PC-9 (cell line): ENCODE data around the gene ARHGAP22. TPM values are rescaled to one million over a fixed set of nuclear protein-coding genes. Genes with fewer than 3 reads are reported as not detected.

Experiments
- BruUV-seq: library from RNA; stranded (reverse); fragments of 400-500 nt; replicated peaks from 2 replicates; lab custom pipeline; 2021; lab: Mats Ljungman, UMichigan
- CTCF ChIA-PET: fragments of 300-600 bp; sonication (Branson Sonifier 250); formaldehyde crosslinking; loops from one replicate; lab custom pipeline; 2022; ENCODE audit warnings: antibody characterized with exemption; lab: Charles Lee
- POLR2A ChIA-PET: fragments of 300-600 bp; sonication (Branson Sonifier 250); formaldehyde crosslinking; loops from one replicate; lab custom pipeline; 2022; ENCODE audit warnings: antibody characterized with exemption; ENCODE audit not compliant: unreplicated experiment; lab: Charles Lee
- DNase-seq, 2 experiments: peaks; one replicate each; pipeline versions ENCODE4 v3.0.0 to v3.0.0-alpha.2; 2015 to 2022; ENCODE audit warnings: mixed read lengths in 1 of 2
- H2AFZ ChIP-seq: fragments of 200-600 bp; sonication (generic); 2 replicates; pipeline ENCODE4 v1.8.1; 2017; ENCODE audit warnings: antibody characterized with exemption
- H3F3A ChIP-seq: fragments of 200-600 bp; sonication (generic); 2 replicates; pipeline ENCODE4 v1.8.1; 2017; ENCODE audit warnings: antibody characterized with exemption, mild to moderate bottlenecking, low read depth; ENCODE audit not compliant: insufficient read depth
- H3K27ac ChIP-seq: fragments of 200-600 bp; sonication (generic); 2 replicates; pipeline ENCODE4 v1.6.1; 2016; ENCODE audit warnings: mixed run types
- H3K27me3 ChIP-seq: fragments of 200-600 bp; sonication (generic); 2 replicates; pipeline ENCODE4 v1.6.1; 2016; ENCODE audit warnings: low read depth, mixed run types; ENCODE audit not compliant: insufficient read depth
- H3K36me3 ChIP-seq: fragments of 200-600 bp; sonication (generic); 2 replicates; pipeline ENCODE4 v1.6.1; 2016; ENCODE audit warnings: low read depth, mixed run types
- H3K4me1 ChIP-seq: fragments of 200-600 bp; sonication (generic); replicated peaks from 2 replicates; pipeline ENCODE4 v1.6.1; 2016; ENCODE audit warnings: mixed run types; ENCODE audit not compliant: insufficient read depth
- H3K4me2 ChIP-seq: fragments of 200-600 bp; sonication (generic); 2 replicates; pipeline ENCODE4 v1.6.1; 2017; ENCODE audit warnings: mixed run types
- H3K4me3 ChIP-seq: fragments of 200-600 bp; sonication (generic); 2 replicates; pipeline ENCODE4 v1.6.1; 2016; ENCODE audit warnings: mixed run types
- H3K79me2 ChIP-seq: fragments of 200-600 bp; sonication (generic); 2 replicates; pipeline ENCODE4 v1.6.1; 2017; ENCODE audit warnings: low read depth, mixed run types
- H3K9me2 ChIP-seq: fragments of 200-600 bp; sonication (generic); 2 replicates; pipeline ENCODE4 v1.8.1; 2017; ENCODE audit warnings: mild to moderate bottlenecking; ENCODE audit not compliant: insufficient read depth
- H3K9me3 ChIP-seq: fragments of 200-600 bp; sonication (generic); 2 replicates; pipeline ENCODE4 v1.8.1; 2016; ENCODE audit warnings: low read depth; ENCODE audit not compliant: insufficient read depth
- H4K20me1 ChIP-seq: fragments of 200-600 bp; sonication (generic); 2 replicates; pipeline ENCODE4 v1.8.1; 2017; ENCODE audit not compliant: insufficient read depth
- EZH2 ChIP-seq: fragments of 200-600 bp; sonication (generic); IDR thresholded peaks from 2 replicates; pipeline ENCODE4 v1.8.0; 2017; ENCODE audit warnings: antibody characterized with exemption, low read depth
- intact Hi-C: fragments of 100-400 bp; cut with micrococcal nuclease; formaldehyde crosslinking; loops from one replicate; pipeline ENCODE4 v1.10.0; 2022; ENCODE audit not compliant: unreplicated experiment
- total RNA-seq: library from RNA; stranded (reverse); gene quantifications from 2 replicates; pipeline ENCODE4 v1.2.3, GENCODE V29; 2021
- TF ChIP-seq, protein P1 (sequence below): fragments of 200-600 bp; sonication (generic); conservative IDR thresholded peaks from 2 replicates; pipeline ENCODE4 v1.6.1; 2017; ENCODE audit warnings: mixed run types, antibody characterized with exemption, mild to moderate bottlenecking, moderate library complexity

ARHGAP22 gene
- total RNA-seq, 1 experiment from 2014 or later = 4.0 TPM

DNA sequence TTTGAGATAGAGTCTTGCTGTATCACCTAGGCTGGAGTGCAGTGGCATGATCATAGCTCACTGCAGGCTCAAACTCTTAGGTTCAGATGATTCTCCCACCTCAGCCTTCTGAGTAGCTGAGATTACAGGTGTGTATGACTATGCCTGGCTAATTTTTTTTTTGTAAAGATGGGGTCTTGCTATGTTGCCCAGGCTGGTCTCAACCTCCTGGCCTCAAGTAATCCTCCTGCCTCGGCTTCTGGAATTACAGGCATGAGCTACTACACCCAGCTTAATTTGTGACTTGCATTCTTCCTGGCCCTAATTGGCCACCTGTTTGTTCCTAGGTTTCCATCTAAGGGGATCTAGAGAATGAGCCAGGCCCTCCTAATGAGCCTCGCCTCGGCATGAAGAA is 9.3 kb downstream of the ARHGAP22 start:
- CTCF ChIA-PET = no interaction called here

GRCh38 chr10:48594803-48595538 is 9.9 kb downstream of the ARHGAP22 start:
- no peak for TF ChIP-seq EZH2
- TF ChIP-seq, protein P1, sequence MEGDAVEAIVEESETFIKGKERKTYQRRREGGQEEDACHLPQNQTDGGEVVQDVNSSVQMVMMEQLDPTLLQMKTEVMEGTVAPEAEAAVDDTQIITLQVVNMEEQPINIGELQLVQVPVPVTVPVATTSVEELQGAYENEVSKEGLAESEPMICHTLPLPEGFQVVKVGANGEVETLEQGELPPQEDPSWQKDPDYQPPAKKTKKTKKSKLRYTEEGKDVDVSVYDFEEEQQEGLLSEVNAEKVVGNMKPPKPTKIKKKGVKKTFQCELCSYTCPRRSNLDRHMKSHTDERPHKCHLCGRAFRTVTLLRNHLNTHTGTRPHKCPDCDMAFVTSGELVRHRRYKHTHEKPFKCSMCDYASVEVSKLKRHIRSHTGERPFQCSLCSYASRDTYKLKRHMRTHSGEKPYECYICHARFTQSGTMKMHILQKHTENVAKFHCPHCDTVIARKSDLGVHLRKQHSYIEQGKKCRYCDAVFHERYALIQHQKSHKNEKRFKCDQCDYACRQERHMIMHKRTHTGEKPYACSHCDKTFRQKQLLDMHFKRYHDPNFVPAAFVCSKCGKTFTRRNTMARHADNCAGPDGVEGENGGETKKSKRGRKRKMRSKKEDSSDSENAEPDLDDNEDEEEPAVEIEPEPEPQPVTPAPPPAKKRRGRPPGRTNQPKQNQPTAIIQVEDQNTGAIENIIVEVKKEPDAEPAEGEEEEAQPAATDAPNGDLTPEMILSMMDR = no peak
- H3K4me3 ChIP-seq = no peak overlapping the region
- ChIA-PET POLR2A (no interaction called here), CTCF (no interaction called here)
- H3K36me3 ChIP-seq = no peaks in the 10 kb centered on the region
- H3K9me3 ChIP-seq = no peaks in the 10 kb centered on the region
- H3K4me1 ChIP-seq = no peaks in the 10 kb centered on the region
- H4K20me1 ChIP-seq = no peaks in the 10 kb centered on the region
- H3K27ac ChIP-seq = no peak overlapping the region
- no peak overlapping the region for H2AFZ ChIP-seq
- no peaks in the 10 kb centered on the region for H3K9me2 ChIP-seq
- H3K79me2 ChIP-seq = no peaks in the 10 kb centered on the region
- H3K4me2 ChIP-seq = no peak overlapping the region
- no peaks in the 10 kb centered on the region for H3K27me3 ChIP-seq
- DNase-seq = no peak
- intact Hi-C loops = no loop called here
- H3F3A ChIP-seq = no peaks in the 10 kb centered on the region
- BruUV-seq = no TSS peak

More for the DNA sequence above, 9.3 kb downstream of the ARHGAP22 start:
- Histone ChIP-seq H4K20me1 (no peaks in the 10 kb centered on the region), H3K79me2 (no peaks in the 10 kb centered on the region), H3K4me2 (no peak overlapping the region), H3K4me3 (no peak overlapping the region), H3K27ac (no peak overlapping the region), H3K36me3 (no peaks in the 10 kb centered on the region), H3K9me3 (no peaks in the 10 kb centered on the region), H3F3A (no peaks in the 10 kb centered on the region), H3K27me3 (no peaks in the 10 kb centered on the region), H3K4me1 (no peaks in the 10 kb centered on the region), H2AFZ (no peak overlapping the region), H3K9me2 (no peaks in the 10 kb centered on the region)
- POLR2A ChIA-PET = no interaction called here
- BruUV-seq = no TSS peak
- DNase-seq = no peak
- TF ChIP-seq, protein P1 = no peak
- TF ChIP-seq EZH2 = no peak
- intact Hi-C loops = no loop called here

DNA sequence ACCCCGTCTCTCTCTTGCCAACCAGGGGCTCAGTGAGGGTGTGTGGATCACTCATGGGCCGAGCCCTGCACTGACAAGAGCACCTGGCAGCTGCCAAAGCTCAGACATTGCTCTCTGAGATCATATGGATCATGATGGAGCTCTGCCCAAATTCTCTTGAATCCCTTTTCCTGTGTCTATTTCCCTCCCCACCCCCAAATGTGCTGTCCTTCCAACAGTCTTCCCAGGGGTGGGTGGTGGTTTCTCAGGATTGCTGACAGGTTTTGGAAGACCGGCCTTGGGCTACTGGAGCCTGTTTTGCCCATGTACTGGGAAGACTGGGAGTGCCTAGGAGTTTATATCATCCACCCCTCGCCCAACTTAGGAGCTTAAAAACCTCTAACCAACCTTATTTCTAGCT is 10.5 kb downstream of the ARHGAP22 start:
- H3K79me2 ChIP-seq = no peaks in the 10 kb centered on the region
- CTCF ChIA-PET = no interaction called here

More for the DNA sequence above, 10.5 kb downstream of the ARHGAP22 start:
- no peak overlapping the region for H3K27ac ChIP-seq
- H3K4me3 ChIP-seq = no peak overlapping the region
- H3K9me2 ChIP-seq = no peaks in the 10 kb centered on the region
- H3K9me3 ChIP-seq = no peaks in the 10 kb centered on the region
- POLR2A ChIA-PET = no interaction called here
- no peak overlapping the region for H3K4me2 ChIP-seq
- BruUV-seq = no TSS peak
- DNase-seq = no peak
- TF ChIP-seq, protein P1 = no peak
- TF ChIP-seq EZH2 = no peak
- H2AFZ ChIP-seq = no peak overlapping the region
- H3K36me3 ChIP-seq = no peaks in the 10 kb centered on the region
- no peaks in the 10 kb centered on the region for H4K20me1 ChIP-seq
- H3K27me3 ChIP-seq = no peaks in the 10 kb centered on the region
- intact Hi-C loops = no loop called here
- no peaks in the 10 kb centered on the region for H3K4me1 ChIP-seq
- no peaks in the 10 kb centered on the region for H3F3A ChIP-seq
